GM12874 (cell line): ENCODE data around the gene CACFD1.

Experiments used
- TF ChIP-seq, protein P1 (sequence below): IDR thresholded peaks from 2 replicates; pipeline ENCODE4 v1.5.1; 2011; ENCODE audit warnings: low read depth, mild to moderate bottlenecking, control low read depth, low read length, moderate library complexity; ENCODE audit not compliant: insufficient read depth

The CACFD1 gene

GRCh38 chr9:133515240-133515610, 55.4 kb downstream of the CACFD1 start:
- TF ChIP-seq, protein P1, sequence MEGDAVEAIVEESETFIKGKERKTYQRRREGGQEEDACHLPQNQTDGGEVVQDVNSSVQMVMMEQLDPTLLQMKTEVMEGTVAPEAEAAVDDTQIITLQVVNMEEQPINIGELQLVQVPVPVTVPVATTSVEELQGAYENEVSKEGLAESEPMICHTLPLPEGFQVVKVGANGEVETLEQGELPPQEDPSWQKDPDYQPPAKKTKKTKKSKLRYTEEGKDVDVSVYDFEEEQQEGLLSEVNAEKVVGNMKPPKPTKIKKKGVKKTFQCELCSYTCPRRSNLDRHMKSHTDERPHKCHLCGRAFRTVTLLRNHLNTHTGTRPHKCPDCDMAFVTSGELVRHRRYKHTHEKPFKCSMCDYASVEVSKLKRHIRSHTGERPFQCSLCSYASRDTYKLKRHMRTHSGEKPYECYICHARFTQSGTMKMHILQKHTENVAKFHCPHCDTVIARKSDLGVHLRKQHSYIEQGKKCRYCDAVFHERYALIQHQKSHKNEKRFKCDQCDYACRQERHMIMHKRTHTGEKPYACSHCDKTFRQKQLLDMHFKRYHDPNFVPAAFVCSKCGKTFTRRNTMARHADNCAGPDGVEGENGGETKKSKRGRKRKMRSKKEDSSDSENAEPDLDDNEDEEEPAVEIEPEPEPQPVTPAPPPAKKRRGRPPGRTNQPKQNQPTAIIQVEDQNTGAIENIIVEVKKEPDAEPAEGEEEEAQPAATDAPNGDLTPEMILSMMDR = no peak

- TF ChIP-seq, protein P1 = no peak
Observed at GRCh38 chr9:133515615-133516255, 56.0 kb downstream of the CACFD1 start.

GRCh38 chr9:133516256-133516960, 56.6 kb downstream of the CACFD1 start:
- TF ChIP-seq, protein P1 = no peak

- TF ChIP-seq, protein P1 = no peak
Observed at GRCh38 chr9:133516961-133517350, 57.2 kb downstream of the CACFD1 start.

- TF ChIP-seq, protein P1 = no peak
Observed at GRCh38 chr9:133517711-133518110, 57.9 kb downstream of the CACFD1 start.

DNA sequence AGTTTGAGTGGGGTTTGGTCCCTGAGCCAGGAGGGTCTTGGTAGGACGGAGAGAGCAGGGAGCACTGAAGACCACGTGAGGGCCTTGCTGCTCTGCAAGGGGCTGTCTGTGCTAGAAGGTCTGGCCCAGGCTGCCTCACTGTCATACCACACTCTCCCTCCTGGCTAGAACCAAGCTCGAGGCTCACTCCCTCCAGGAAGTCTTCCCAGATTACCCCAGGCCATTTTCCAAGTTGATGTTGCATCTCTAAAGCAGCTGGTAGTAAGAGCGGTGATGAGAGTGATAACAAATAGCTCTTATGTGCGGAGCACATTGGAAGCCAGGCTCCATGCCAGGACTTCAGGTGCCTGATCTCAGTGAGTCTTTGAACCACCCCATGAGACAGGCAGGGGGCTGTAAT, 58.4 kb downstream of the CACFD1 start:
- TF ChIP-seq, protein P1 = no peak

DNA sequence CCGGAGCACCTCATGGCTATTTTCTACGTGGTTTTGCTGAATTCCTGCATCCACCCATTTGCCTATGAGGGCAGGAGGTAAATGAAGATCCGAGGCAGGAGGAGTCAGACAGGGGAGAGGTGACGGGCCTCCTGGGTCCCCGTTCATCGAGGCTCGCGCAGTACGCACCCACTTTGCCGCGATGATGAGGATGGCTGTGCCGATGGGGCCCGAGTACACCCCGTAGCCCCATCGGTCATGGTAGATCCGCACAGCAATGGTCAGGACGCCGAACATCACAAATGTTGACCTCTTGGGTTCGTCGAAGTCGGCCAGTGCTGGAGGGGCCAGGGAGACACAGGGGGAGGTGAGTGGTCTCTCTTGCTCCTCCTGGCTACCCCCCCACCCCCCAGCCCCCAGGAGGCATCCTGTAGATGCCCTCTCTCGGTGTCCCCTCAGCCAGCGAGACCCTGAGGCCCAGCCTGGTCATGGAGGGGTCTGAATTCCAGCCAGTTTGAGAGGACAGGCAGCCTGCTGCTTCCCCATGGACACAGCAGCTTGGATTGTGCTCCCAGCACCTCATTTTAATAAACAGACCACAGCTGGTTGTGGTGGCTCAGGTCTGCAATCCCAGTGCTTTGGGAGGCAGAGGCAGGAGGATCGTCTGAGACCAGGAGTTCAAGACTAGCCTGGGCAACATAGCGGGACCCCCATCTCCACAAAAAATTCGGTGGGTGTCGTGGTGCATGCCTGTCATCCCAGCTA, 59.1 kb downstream of the CACFD1 start:
- TF ChIP-seq, protein P1 = no peak
